Activated naive CD4-positive, alpha-beta T cell treated with anti-CD3 and anti-CD28 coated beads, Interleukin-2, amount 50 U/mL, for 72 hours (primary cell): ENCODE data around the gene ARPIN. TPM values are rescaled to one million over a fixed set of nuclear protein-coding genes. Genes with fewer than 3 reads are reported as not detected.
A peak's percentile ranks its signal among the peaks of the same experiment; 100 is the strongest.
"Not testable (repeated sequence)": the region's sequence is repeated elsewhere in the genome, so short reads cannot be mapped to it uniquely, and the experiment has no call there.

Source experiments
- ATAC-seq, 2 donors: fragments of 150-1000 bp; cut with Tn5 transposase; 2 replicates each; pipeline ENCODE4 v1.10.0; 2021; ENCODE audit warnings: mild to moderate bottlenecking in 2 of 2, moderate library complexity in 2 of 2
- DNase-seq, 2 donors: peaks; one replicate each; pipeline ENCODE4 v3.0.0; 2021 to 2022; ENCODE audit warnings: low spot score in 2 of 2
- H3K27ac Mint-ChIP-seq, 2 donors: one replicate each; pipeline ENCODE4 v1.8.0; 2022; ENCODE audit warnings: mild to moderate bottlenecking in 2 of 2, mixed read lengths in 2 of 2
- H3K36me3 Mint-ChIP-seq, 2 donors: one replicate each; pipeline ENCODE4 v1.8.0; 2022; ENCODE audit warnings: mixed read lengths in 2 of 2
- H3K9me3 Mint-ChIP-seq, 2 donors: one replicate each; pipeline ENCODE4 v1.8.0; 2022; ENCODE audit warnings: mixed read lengths in 2 of 2
- total RNA-seq, 2 donors: library from RNA; stranded (reverse); gene quantifications; one replicate each; pipeline ENCODE4 v1.2.3, GENCODE V29; 2022

Gene ARPIN
- total RNA-seq, 2 donors from 2014 or later: not detected

GRCh38 chr15:89864958-89865739, 47.6 kb downstream of the ARPIN start:
- no peak overlapping the region for H3K27ac Mint-ChIP-seq

DNA sequence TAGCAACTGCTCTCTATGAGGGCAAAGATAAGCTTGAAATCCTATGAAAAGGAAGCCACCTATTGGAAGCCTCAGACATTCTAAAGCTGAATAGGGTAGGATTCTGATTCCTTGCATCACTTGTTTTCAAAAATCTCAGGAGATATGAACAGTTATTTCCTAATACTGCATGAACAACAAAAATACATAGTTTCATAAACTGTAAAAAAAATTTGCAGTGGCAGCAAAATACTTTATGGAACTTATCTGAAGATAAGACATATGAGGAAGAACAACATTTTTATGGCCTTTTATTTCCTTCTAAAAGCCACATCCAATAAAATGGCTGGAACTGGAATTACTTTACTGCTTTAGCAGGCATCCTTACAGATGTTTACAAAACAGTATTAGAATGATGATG, 48.8 kb downstream of the ARPIN start:
- Mint-ChIP-seq H3K36me3 (no peaks in the 10 kb centered on the region), H3K27ac (no peak overlapping the region), H3K9me3 (no peaks in the 10 kb centered on the region)
- no peak for ATAC-seq
- DNase-seq: no peak

More at GRCh38 chr15:89864958-89865739, 47.6 kb downstream of the ARPIN start:
- peaks cover 0 to 4% of the 10 kb centered on the region in 2 donors for H3K36me3 Mint-ChIP-seq
- H3K9me3 Mint-ChIP-seq: no peaks in the 10 kb centered on the region
- DNase-seq: no peak
- no peak for ATAC-seq

- no peak overlapping the region for H3K27ac Mint-ChIP-seq
- no peaks in the 10 kb centered on the region for H3K9me3 Mint-ChIP-seq
- ATAC-seq (no peak), DNase-seq (no peak)
- H3K36me3 Mint-ChIP-seq: no peaks in the 10 kb centered on the region
Observed at GRCh38 chr15:89860891-89861290, 51.9 kb downstream of the ARPIN start.

GRCh38 chr15:89860431-89860830, 52.3 kb downstream of the ARPIN start:
- no peaks in the 10 kb centered on the region for H3K9me3 Mint-ChIP-seq
- H3K27ac Mint-ChIP-seq: no peak overlapping the region
- no peaks in the 10 kb centered on the region for H3K36me3 Mint-ChIP-seq
- no peak for ATAC-seq
- DNase-seq: no peak

- ATAC-seq: no peak
- DNase-seq: no peak
- no peaks in the 10 kb centered on the region for H3K36me3 Mint-ChIP-seq
Observed at GRCh38 chr15:89858661-89859458, 53.9 kb downstream of the ARPIN start.

DNA sequence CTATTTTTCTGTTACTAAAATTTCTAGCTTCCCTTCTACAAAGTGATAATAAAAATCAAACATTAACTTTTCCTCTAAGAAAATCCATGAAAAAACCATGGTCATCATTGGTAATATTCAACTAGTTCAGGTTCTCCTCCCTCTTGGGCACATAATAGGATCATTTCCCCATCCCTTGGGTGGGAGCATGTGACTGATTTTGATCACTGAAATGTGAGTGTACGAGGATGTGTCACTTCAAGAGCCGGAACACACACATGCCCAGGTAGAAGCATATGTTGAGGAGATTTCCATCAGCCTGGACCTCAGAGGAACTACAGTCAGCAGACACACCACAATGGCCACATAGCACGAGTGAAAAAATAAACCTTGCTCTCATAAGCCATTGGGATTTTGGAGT, 55.1 kb downstream of the ARPIN start:
- DNase-seq (no peak), ATAC-seq (no peak)
- Mint-ChIP-seq H3K9me3 (no peaks in the 10 kb centered on the region), H3K36me3 (no peaks in the 10 kb centered on the region), H3K27ac (no peak overlapping the region)

More at GRCh38 chr15:89858661-89859458, 53.9 kb downstream of the ARPIN start:
- H3K9me3 Mint-ChIP-seq: no peaks in the 10 kb centered on the region
- H3K27ac Mint-ChIP-seq: no peak overlapping the region

DNA sequence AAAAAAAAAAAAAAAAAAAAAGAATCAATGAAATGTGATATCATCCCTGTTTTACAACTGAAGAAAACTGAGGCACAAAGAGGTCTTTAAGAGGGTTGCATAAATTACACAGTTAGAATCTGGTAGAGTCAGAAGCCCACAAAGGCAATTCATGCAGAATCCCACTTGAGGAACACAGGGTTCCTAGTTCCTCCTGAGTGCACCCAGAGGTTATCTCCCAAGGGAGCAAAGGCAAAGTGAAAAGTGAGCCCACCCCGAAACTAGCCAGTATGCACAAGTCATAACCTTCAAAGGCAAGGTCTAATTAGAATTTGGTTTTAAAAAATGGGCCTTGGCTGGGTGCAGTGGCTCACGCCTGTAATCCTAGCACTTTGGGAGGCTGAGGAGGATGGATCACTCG, 56.8 kb downstream of the ARPIN start:
- DNase-seq: no peak
- Mint-ChIP-seq H3K27ac (no peak overlapping the region), H3K36me3 (no peaks in the 10 kb centered on the region), H3K9me3 (no peaks in the 10 kb centered on the region)
- no peak for ATAC-seq

GRCh38 chr15:89854863-89855262, 57.9 kb downstream of the ARPIN start:
- H3K9me3 Mint-ChIP-seq, H3K36me3 Mint-ChIP-seq, DNase-seq, ATAC-seq, H3K27ac Mint-ChIP-seq: not testable (repeated sequence)

DNA sequence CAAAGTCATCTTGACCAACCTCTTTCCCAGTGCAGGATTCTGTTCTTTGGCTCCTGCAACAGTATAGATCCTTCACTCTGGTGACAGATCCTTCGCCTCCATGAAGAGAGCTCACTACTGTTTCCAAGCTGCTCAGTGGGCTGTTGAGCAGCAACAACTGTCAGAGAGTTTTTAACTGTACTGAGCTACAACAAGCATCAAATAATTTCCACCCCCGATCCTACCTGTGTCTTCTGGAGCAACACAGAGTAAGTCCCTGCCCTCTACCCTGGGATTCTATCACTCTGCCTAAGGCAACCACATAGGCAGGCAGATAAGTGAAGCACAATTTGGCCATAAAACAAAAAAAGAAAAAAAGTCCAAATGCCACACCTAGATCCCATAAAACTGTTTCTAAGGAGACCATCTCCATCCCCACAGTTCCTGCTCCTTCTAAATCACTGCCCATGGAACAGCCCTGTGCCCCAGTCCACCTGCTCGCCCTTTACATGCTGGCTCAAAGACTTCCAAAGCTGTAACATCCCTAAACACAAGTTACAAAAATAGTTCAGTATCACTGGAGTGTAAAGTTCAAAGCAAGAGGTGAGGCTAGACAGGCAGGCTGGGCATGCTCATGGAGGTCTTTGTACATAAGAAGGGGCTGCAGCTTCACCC, 60.3 kb downstream of the ARPIN start:
- no peaks in the 10 kb centered on the region for H3K36me3 Mint-ChIP-seq

DNA sequence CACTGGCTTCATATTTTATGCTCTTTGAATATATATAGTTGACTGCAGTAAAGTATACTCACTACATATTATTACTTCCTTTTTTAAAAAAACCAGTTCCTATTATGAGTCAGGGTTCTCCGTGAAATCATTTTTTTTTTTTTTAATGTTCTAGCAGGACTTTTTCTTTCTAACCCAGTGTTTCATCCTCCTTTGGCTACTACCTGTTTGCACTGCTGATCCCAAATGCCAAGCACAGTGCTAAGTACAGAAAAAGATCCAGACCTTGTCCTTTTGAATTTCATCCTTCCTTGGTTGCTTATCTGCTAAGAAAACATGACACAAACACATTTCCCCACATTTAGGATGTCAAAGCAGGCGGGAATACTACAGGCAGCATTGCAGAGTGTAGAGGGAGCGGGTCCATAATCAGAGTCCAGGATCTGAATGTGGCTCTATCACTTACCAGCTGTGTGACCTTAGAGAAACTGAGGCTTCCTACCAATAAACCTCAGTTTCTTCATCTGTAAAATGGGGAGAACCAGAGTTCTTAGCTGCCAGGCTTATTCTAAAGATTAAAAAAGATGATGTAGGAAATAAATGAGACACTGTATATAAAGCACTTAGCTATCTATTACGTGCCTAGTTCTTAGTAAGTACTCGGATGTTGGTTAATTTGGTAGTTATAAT, 60.9 kb downstream of the ARPIN start:
- H3K36me3 Mint-ChIP-seq: no peaks in the 10 kb centered on the region
- ATAC-seq (peak in 1 of 2 donors; percentile 24), DNase-seq (no peak)
- no peak overlapping the region for H3K27ac Mint-ChIP-seq
- H3K9me3 Mint-ChIP-seq: no peaks in the 10 kb centered on the region

More for the DNA sequence above, 60.3 kb downstream of the ARPIN start:
- ATAC-seq (no peak), DNase-seq (no peak)
- H3K27ac Mint-ChIP-seq: no peak overlapping the region
- no peaks in the 10 kb centered on the region for H3K9me3 Mint-ChIP-seq

DNA sequence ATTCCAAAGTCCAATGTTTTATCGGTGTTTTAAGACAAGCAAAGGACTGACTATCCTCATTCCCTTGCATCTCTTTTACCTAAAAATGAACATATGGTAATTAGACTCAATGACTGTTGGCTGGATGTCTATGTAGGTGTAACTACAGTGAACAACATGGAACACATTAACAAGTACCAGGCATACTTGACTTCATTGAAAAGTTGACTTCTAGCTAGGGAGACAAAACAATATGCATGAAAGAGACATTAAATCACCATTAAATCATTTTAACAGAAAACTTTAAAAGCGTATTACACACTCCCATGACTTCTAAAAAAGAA, 63.8 kb downstream of the ARPIN start:
- no peak for ATAC-seq
- H3K27ac Mint-ChIP-seq: no peak overlapping the region
- no peaks in the 10 kb centered on the region for H3K36me3 Mint-ChIP-seq
- H3K9me3 Mint-ChIP-seq: no peaks in the 10 kb centered on the region
- no peak for DNase-seq

DNA sequence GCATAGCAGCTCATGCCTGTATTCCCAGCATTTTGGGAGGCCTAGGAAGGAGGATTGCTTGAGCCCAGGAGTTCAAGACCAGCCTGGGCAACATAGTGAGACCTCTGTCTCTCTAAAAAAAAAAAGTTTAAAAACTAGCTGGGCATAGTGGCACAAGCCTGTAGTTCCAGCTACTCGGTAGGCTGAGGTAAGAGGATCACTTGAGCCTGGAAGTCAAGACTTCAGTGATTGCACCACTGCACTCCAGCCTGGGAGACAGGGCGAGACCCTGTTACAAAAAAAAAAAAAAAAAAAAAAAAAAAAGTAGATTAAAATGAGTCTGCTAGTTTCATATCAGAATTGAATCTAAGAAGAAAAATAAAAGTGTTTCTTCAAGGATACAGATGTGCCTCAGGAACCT, 65.7 kb downstream of the ARPIN start:
- ATAC-seq: no peak
- H3K9me3 Mint-ChIP-seq: no peaks in the 10 kb centered on the region
- DNase-seq: no peak
- no peak overlapping the region for H3K27ac Mint-ChIP-seq
- H3K36me3 Mint-ChIP-seq: no peaks in the 10 kb centered on the region

GRCh38 chr15:89845305-89845893, 67.4 kb downstream of the ARPIN start:
- ATAC-seq (peak in 1 of 2 donors; percentile 28), DNase-seq (no peak)
- no peaks in the 10 kb centered on the region for H3K36me3 Mint-ChIP-seq
- no peaks in the 10 kb centered on the region for H3K9me3 Mint-ChIP-seq
- no peak overlapping the region for H3K27ac Mint-ChIP-seq
